LNCaP clone FGC (cell line): ENCODE measurements around the gene SPANXN3.
"Not testable (repeated sequence)": the region's sequence is repeated elsewhere in the genome, so short reads cannot be mapped to it uniquely, and the experiment has no call there.

Source experiments
- DNase-seq: peaks from one replicate; pipeline ENCODE4 v3.0.0-alpha.2; 2011; ENCODE audit warnings: low read depth
- H3K4me3 ChIP-seq: 2 replicates; pipeline ENCODE4 v1.5.1; 2011; ENCODE audit warnings: mild to moderate bottlenecking, low read depth, low read length, control low read depth
- CTCF ChIP-seq: IDR thresholded peaks from 2 replicates; pipeline ENCODE4 v1.5.1; 2012; ENCODE audit warnings: mild to moderate bottlenecking; ENCODE audit not compliant: control insufficient read depth, insufficient read depth; ENCODE audit errors: extremely low read depth

SPANXN3 gene

GRCh38 chrX:143517375-143517774, at the start of gene SPANXN3:
SPANXN3 (minus strand) TSS chrX:143517475; CDS start chrX:143517391, 84 bp downstream.
- not testable (repeated sequence) for DNase-seq, H3K4me3 ChIP-seq

GRCh38 chrX:143536176-143536575, 18.9 kb upstream of the SPANXN3 start:
- H3K4me3 ChIP-seq, result no peak overlapping the region
- TF ChIP-seq CTCF, result no peak
- no peak for DNase-seq

GRCh38 chrX:143502196-143502595, 15.1 kb downstream of the SPANXN3 start:
- DNase-seq, H3K4me3 ChIP-seq: not testable (repeated sequence)

GRCh38 chrX:143500751-143501150, 16.5 kb downstream of the SPANXN3 start:
- TF ChIP-seq CTCF, result no peak
- no peak overlapping the region for H3K4me3 ChIP-seq
- no peak for DNase-seq

- no peak for TF ChIP-seq CTCF
- no peak overlapping the region for H3K4me3 ChIP-seq
- no peak for DNase-seq
Measured at GRCh38 chrX:143486105-143486504, 31.2 kb downstream of the SPANXN3 start.

GRCh38 chrX:143476751-143477150, 40.5 kb downstream of the SPANXN3 start:
- H3K4me3 ChIP-seq, result no peak overlapping the region
- no peak for DNase-seq
- TF ChIP-seq CTCF, result no peak

- no peak for DNase-seq
- H3K4me3 ChIP-seq, result no peak overlapping the region
- TF ChIP-seq CTCF, result no peak
Measured at GRCh38 chrX:143472347-143472938, 44.8 kb downstream of the SPANXN3 start.

GRCh38 chrX:143466130-143466529, 51.1 kb downstream of the SPANXN3 start:
- no peak overlapping the region for H3K4me3 ChIP-seq
- TF ChIP-seq CTCF, result no peak
- DNase-seq, result peak; percentile 6
